ENCODE results near the gene MUC20.

Gene MUC20

GRCh38 chr3:195697582-195698324 lies 23.0 kb upstream of the MUC20 start:
- TF ChIP-seq CTCF (IDR thresholded peaks at IDR 0.05), result no peak

- TF ChIP-seq CTCF (IDR thresholded peaks at IDR 0.05), result no peak
Observed at GRCh38 chr3:195698325-195698646, 22.5 kb upstream of the MUC20 start.

- TF ChIP-seq CTCF (IDR thresholded peaks at IDR 0.05), result no peak
Observed at GRCh38 chr3:195698647-195699387, 22.0 kb upstream of the MUC20 start.

- no peak for TF ChIP-seq CTCF (IDR thresholded peaks at IDR 0.05)
Observed at GRCh38 chr3:195699388-195699771, 21.4 kb upstream of the MUC20 start.

- TF ChIP-seq CTCF (IDR thresholded peaks at IDR 0.05), result no peak
Observed at GRCh38 chr3:195699860-195700259, 20.9 kb upstream of the MUC20 start.

GRCh38 chr3:195700319-195700718 lies 20.5 kb upstream of the MUC20 start:
- no peak for TF ChIP-seq CTCF (IDR thresholded peaks at IDR 0.05)

- no peak for TF ChIP-seq CTCF (IDR thresholded peaks at IDR 0.05)
Observed at GRCh38 chr3:195701042-195701915, 19.5 kb upstream of the MUC20 start.

All from LNCAP (cell line).